GM13977 (cell line): ENCODE data around the gene GNA12.

ENCODE experiments used
- DNase-seq: peaks from one replicate; pipeline ENCODE4 v3.0.0; 2012; ENCODE audit warnings: low spot score
- CTCF ChIP-seq: IDR thresholded peaks from 2 replicates; pipeline ENCODE4 v1.5.1; 2012; ENCODE audit warnings: mild to moderate bottlenecking, control low read depth; ENCODE audit not compliant: insufficient read depth; ENCODE audit errors: extremely low read depth, missing control alignments
- in situ Hi-C: fragments of 300-500 bp; cut with MboI; formaldehyde crosslinking; loops from one replicate; pipeline ENCODE4 v1.12.0; 2022; ENCODE audit warnings: low sequenced_read_pairs, low pct_unique_long_range_greater_than_20kb, mixed read lengths, inconsistent platforms; ENCODE audit not compliant: unreplicated experiment

GNA12 gene

GRCh38 chr7:2869981-2870380 lies 25.9 kb upstream of the GNA12 start:
- no peak for DNase-seq
- no peak for TF ChIP-seq CTCF
- in situ Hi-C loops = loop anchor here (5.0 kb wide), 1 partner anchor 287 kb away; no protein-coding TSS in a partner anchor

- in situ Hi-C loops = no loop called here
- no peak for DNase-seq
- TF ChIP-seq CTCF = no peak
These were observed 22.5 kb upstream of the GNA12 start for GRCh38 chr7:2866601-2867000.

GRCh38 chr7:2864999-2865670 lies 21.0 kb upstream of the GNA12 start:
- TF ChIP-seq CTCF = peak; percentile 73
- peak; percentile 81 for DNase-seq
- in situ Hi-C loops = no loop called here

- in situ Hi-C loops = no loop called here
- TF ChIP-seq CTCF = no peak
- no peak for DNase-seq
These were observed 20.3 kb upstream of the GNA12 start for GRCh38 chr7:2864204-2864985.

- in situ Hi-C loops = no loop called here
- DNase-seq = peak; percentile 85
- TF ChIP-seq CTCF = no peak
These were observed 19.5 kb upstream of the GNA12 start for GRCh38 chr7:2863461-2864066.

GRCh38 chr7:2862831-2863361 lies 18.8 kb upstream of the GNA12 start:
- in situ Hi-C loops = no loop called here

More at GRCh38 chr7:2862831-2863361, 18.8 kb upstream of the GNA12 start:
- no peak for DNase-seq
- TF ChIP-seq CTCF = no peak
